Endothelial cell (in vitro differentiated cells): ENCODE data around the gene PRSS53. TPM values are rescaled to one million over a fixed set of nuclear protein-coding genes. Genes with fewer than 3 reads are reported as not detected.

Experiments used
- DNase-seq: peaks from one replicate; pipeline ENCODE4 v3.0.0; 2021; ENCODE audit warnings: low spot score
- H3K27ac Mint-ChIP-seq: one replicate; pipeline ENCODE4 v1.8.0; 2021; ENCODE audit warnings: mixed read lengths, inconsistent platforms; ENCODE audit not compliant: unreplicated experiment
- H3K27me3 Mint-ChIP-seq: one replicate; pipeline ENCODE4 v1.8.0; 2021; ENCODE audit warnings: mild to moderate bottlenecking, moderate library complexity, mixed read lengths, inconsistent platforms; ENCODE audit not compliant: unreplicated experiment
- H3K36me3 Mint-ChIP-seq: one replicate; pipeline ENCODE4 v1.8.0; 2021; ENCODE audit warnings: mild to moderate bottlenecking, low read depth, mixed read lengths, inconsistent platforms; ENCODE audit not compliant: unreplicated experiment
- H3K4me1 Mint-ChIP-seq: one replicate; pipeline ENCODE4 v1.8.0; 2021; ENCODE audit warnings: mild to moderate bottlenecking, mixed read lengths, inconsistent platforms; ENCODE audit not compliant: unreplicated experiment
- H3K4me3 Mint-ChIP-seq: one replicate; pipeline ENCODE4 v1.8.0; 2021; ENCODE audit warnings: mild to moderate bottlenecking, mixed read lengths, inconsistent platforms; ENCODE audit not compliant: unreplicated experiment
- H3K9me3 Mint-ChIP-seq: one replicate; pipeline ENCODE4 v1.8.0; 2021; ENCODE audit warnings: mixed read lengths, inconsistent platforms; ENCODE audit not compliant: unreplicated experiment
- total RNA-seq: library from RNA; stranded (reverse); fragmentation: NEBNext Ultra II Directional; extraction: Animal tissue kit (Norgen Biotek cat#: 25700); gene quantifications from one replicate; pipeline ENCODE4 v1.2.1, GENCODE V29; 2021; ENCODE audit not compliant: unreplicated experiment
- TF ChIP-seq, protein P1 (sequence below): fragments of 200-600 bp; sonication (generic); IDR thresholded peaks from one replicate; pipeline ENCODE4 v1.5.0; 2021; ENCODE audit warnings: antibody characterized with exemption; ENCODE audit not compliant: unreplicated experiment

PRSS53 gene
- total RNA-seq, 1 donor from 2014 or later, result 1.8 TPM

DNA sequence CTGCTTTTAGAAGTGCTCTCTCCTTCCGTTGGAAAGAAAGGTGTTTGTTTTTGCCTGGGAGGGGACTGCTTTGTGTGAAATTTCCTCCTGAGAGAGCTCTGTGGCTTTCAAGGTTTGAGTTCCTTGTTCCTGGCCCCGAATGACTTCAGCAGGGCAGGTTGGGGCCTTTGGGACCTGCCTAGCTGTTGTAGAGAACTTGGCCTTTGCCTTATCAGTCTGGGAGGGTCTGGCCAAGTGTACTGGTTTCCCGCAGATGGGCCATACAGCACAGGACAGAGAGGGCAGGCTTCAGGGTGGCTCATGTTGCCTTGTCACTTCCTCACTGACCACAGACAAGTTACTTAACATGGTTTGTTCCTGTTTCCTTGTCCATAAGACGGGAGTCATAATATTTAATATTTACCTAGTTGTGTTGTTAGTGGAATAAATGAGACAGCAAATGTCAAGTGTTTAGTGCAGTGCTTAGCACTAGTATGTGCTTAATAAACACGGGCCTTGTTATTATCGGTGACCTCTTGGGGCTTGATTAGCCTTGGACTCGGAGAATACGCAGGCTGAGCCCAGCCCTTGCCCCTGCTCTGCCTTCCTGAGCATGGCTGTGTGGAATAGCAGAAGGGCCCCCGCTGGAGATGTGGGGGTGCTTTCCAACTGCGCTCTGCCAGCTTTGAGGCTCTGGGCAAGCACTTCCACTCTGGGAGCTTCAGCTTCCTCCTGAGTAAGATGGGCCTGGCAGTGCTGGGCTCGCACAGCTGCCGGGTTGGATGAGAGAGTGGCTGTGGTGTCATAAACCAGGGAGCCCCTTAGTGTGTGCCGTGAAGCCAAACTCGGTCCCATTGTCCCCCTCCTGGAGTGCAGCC is 40.2 kb upstream of the PRSS53 start:
- TF ChIP-seq, protein P1, sequence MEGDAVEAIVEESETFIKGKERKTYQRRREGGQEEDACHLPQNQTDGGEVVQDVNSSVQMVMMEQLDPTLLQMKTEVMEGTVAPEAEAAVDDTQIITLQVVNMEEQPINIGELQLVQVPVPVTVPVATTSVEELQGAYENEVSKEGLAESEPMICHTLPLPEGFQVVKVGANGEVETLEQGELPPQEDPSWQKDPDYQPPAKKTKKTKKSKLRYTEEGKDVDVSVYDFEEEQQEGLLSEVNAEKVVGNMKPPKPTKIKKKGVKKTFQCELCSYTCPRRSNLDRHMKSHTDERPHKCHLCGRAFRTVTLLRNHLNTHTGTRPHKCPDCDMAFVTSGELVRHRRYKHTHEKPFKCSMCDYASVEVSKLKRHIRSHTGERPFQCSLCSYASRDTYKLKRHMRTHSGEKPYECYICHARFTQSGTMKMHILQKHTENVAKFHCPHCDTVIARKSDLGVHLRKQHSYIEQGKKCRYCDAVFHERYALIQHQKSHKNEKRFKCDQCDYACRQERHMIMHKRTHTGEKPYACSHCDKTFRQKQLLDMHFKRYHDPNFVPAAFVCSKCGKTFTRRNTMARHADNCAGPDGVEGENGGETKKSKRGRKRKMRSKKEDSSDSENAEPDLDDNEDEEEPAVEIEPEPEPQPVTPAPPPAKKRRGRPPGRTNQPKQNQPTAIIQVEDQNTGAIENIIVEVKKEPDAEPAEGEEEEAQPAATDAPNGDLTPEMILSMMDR, result no peak
- Mint-ChIP-seq H3K4me1 (peaks cover 5% of the 10 kb centered on the region), H3K27me3 (peaks cover 7% of the 10 kb centered on the region), H3K36me3 (peaks cover 31% of the 10 kb centered on the region), H3K4me3 (no peak overlapping the region), H3K9me3 (no peaks in the 10 kb centered on the region), H3K27ac (peak overlapping the region; percentile 78)
- no peak for DNase-seq

DNA sequence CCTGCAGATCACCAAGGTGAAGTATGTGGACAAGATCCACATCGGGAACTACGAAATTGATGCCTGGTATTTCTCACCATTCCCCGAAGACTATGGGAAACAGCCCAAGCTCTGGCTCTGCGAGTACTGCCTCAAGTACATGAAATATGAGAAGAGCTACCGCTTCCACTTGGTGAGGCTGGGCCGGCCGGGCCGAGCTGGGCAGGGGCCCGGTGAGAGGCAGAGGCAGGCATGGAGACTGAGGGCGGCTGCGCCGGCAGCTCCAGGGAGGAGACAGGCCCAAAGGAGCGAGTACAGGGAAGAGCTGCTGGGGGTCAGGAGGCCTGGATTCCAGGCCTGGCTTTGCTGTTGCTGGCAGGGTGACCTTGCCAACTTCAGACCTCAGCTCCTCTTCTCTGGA is 38.4 kb upstream of the PRSS53 start:
- Mint-ChIP-seq H3K36me3 (peaks cover 32% of the 10 kb centered on the region), H3K9me3 (no peaks in the 10 kb centered on the region), H3K4me1 (peaks cover 3% of the 10 kb centered on the region), H3K27me3 (peaks cover 2% of the 10 kb centered on the region), H3K27ac (no peak overlapping the region), H3K4me3 (no peak overlapping the region)
- TF ChIP-seq, protein P1, result no peak
- DNase-seq, result no peak

DNA sequence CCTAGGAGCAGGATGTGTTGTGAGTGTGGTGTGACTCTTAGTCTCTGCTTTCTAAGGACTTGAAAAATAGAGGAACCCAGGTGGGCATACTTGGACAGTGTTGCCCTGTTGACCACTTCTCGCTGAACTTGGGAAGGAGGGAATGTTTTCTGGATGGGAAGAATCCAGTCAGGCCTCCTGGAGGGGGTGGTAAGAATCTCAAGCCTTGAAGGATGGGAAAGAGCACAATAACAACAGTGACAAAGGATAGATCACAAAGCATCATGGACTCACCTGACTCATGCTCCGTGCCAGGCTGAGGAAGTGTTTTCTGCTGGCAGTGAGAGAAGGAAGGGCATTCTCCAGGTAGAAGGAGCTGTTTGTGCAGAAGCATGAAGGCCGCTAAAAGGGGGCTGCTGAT is 37.1 kb upstream of the PRSS53 start:
- no peak for DNase-seq
- Mint-ChIP-seq H3K36me3 (peaks cover 36% of the 10 kb centered on the region), H3K4me3 (peak overlapping the region; percentile 44), H3K27me3 (peaks cover 2% of the 10 kb centered on the region), H3K9me3 (no peaks in the 10 kb centered on the region), H3K27ac (no peak overlapping the region), H3K4me1 (peaks cover 3% of the 10 kb centered on the region)
- TF ChIP-seq, protein P1, result no peak

DNA sequence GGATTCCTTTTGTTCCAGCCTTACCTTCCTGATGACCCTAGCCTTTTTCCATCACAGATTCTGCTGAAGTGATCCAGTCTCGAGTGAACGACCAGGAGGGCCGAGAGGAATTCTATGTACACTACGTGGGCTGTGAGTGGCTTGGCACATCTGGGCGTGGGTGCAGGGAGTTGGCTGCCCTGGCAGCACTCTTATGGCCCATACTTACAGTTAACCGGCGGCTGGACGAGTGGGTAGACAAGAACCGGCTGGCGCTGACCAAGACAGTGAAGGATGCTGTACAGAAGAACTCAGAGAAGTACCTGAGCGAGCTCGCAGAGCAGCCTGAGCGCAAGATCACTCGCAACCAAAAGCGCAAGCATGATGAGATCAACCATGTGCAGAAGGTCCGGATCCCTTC is 31.4 kb upstream of the PRSS53 start:
- Mint-ChIP-seq H3K27me3 (peaks cover 14% of the 10 kb centered on the region), H3K9me3 (no peaks in the 10 kb centered on the region), H3K4me3 (no peak overlapping the region), H3K27ac (no peak overlapping the region), H3K4me1 (peaks cover 8% of the 10 kb centered on the region), H3K36me3 (peaks cover 29% of the 10 kb centered on the region)
- DNase-seq, result no peak
- TF ChIP-seq, protein P1, result no peak
